CD4-positive, alpha-beta T cell treated with Interleukin-21 for 1 hour (primary cell): ENCODE data around the gene PTPRO.
"Not testable (repeated sequence)": the region's sequence is repeated elsewhere in the genome, so short reads cannot be mapped to it uniquely, and the experiment has no call there.

Experiments
- DNase-seq: peaks from one replicate; pipeline ENCODE4 v3.0.0-alpha.2; 2020

The PTPRO gene

DNA sequence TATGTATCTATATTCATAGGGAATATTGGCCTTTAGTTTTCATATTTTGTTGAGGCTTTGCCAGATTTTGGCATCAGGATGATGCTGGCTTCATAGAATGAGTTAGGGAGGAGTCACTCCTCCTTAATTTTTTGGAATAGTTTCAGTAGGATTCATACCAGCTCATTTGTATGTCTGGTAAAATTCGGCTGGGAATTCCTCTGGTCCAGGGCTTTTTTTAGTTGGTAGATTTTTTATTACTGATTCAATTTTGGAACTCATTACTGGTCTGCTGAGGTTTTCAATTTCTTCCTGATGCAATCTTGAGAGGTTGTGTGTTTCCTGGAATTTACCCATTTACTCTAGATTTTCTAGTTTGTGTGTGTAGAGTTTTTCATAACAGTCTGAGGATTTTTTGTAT, 291.7 kb downstream of the PTPRO start:
- DNase-seq = no peak

DNA sequence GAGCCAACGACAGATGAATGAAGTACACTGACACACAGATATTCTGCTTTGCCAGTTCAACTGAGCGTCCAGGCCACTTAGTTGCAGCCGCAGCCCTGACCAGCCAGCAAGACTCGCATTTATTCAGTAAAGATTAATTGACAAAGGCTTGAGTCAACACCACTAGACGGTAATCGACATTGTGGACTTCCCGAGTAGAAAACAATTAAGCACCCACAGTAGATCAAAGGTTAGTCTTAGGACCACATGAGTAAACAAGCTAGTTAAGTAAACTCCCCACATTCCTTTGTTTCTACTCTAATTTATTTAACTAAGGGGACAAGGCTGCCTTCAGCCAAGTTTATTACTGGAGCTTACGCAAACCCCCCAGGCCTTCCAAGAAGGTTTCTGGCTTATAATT, 294.2 kb downstream of the PTPRO start:
- DNase-seq = not testable (repeated sequence)

DNA sequence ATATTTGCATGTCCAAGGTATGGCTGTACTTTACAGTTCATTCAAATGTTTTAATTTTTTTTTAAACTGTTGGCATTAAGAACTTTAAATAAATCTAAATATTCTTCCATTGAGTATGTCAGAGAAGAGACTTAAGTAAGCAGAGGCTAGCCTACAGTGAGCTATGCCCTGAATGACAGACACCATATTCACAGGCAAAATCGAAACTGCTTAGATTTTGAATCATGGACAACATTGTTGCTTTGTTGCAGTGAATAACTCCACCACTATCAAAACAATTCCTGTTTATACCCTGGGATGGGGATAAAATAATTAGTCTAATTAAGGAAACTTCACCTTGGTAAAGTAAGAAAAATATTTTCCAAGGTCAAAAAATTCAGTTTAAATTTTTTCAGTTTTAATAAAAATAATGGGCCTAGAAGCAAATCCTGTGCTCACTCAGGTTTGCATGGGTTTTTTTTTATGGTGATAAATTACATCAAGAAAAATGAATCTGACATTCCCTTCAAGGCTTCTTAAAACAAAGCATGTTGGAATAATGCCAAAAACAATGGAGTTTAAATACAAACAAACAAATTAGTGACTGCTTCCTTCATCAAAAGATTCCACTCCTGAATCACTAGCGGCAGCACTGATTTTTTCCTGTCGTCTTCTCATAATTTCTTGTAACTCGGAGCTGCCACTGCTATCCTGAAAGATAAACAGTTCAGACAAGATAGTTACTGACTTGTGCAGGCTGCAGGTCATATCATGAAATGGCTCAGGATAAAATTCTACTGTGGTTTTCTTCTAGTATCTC, 298.6 kb downstream of the PTPRO start:
- no peak for DNase-seq

DNA sequence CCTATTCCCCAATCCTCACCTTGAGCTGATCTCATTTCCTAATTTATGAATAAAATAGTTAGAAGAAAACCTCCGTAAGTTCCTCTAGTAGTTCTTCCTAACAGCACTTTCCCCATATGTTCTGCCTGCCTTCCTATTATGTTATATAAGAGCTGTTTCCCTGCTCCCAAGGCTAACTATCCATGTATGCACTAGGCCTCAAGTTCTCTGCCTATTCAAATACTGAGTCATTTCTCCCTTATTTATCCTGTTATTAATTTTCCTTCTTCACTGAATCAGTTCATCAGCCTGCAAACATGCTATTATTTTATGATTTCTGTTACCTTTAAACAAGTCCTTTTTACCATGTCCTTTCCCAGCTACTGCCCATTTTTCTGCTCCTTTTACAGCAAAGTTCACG, 302.8 kb downstream of the PTPRO start:
- no peak for DNase-seq

DNA sequence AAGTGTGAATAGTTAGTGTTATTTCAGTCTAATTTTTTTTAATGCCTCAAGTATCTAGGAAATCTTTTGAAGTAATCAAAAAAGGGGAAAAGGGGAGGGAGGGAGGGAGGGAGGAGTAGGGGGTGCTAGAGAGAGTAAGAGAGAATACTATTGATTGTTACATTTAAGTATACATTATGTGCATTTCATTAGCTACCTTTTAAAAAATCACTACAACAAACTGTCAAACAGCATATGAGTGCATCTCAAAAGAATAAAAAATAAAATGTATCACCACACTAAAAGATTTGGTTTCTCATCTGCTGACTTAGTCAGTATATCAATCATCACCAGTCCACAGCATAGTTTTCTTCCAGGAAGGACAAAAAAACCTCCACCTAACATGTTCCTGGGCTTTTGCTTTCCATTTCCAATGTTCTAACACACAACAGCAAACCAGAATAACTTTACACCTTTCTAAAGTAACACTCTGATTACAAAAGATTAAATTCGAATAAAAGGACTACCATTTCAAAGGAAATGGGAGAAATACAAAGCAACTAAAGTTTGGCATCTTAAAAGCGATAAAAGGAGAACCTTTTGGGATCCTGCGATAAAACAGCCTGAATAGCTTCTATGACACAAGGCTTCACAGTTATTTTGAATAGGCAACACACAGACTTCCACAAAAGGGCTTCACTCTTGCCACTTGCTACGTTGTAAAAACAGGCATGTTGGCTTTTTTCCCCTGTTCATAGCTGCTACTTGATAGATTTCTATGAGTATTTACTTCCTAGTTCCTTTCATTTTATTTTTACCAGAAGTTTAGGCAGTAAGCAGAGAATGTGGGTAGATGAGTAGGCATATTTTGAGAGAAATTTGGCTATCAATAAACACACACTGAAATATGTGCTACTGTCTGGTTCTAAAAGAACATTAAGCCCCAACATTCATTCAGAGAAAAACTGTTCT, 306.0 kb downstream of the PTPRO start:
- DNase-seq = no peak

DNA sequence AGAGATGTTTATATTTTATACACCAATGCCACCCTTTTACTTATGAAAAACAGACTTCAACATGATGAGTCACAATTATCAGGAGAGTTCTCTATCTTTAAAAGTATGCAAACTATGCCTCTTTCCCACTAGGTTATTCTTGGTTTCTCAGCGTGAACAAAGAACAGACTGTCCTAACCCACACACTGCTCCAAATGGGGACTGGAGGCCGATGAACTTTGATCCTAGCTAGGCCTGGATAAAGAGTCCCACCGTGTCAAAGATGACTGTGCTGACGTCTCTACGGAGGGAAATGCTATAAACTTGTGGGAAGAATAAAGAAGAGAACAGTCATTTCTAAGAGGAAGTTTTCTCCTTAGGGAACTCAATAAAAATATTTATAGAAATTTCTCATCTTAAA, 306.8 kb downstream of the PTPRO start:
- no peak for DNase-seq

DNA sequence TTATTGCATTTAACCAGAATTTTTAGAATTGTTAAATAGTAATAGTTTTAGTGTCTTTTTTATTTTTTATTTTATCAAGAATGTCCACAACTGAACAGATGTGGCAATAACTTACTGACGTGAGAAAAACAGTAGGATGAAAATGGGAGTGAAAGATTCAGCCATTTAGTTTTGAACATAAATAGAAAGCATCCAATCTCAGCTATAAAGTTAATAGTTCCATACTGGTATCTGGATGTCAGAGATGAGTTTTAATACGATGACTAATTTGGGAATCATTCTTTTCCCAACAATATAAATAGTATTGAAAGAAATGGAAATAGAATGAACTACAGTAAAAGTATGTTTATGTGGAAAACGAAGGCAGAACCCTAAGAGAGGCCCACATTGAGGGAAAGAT, 307.5 kb downstream of the PTPRO start:
- no peak for DNase-seq

DNA sequence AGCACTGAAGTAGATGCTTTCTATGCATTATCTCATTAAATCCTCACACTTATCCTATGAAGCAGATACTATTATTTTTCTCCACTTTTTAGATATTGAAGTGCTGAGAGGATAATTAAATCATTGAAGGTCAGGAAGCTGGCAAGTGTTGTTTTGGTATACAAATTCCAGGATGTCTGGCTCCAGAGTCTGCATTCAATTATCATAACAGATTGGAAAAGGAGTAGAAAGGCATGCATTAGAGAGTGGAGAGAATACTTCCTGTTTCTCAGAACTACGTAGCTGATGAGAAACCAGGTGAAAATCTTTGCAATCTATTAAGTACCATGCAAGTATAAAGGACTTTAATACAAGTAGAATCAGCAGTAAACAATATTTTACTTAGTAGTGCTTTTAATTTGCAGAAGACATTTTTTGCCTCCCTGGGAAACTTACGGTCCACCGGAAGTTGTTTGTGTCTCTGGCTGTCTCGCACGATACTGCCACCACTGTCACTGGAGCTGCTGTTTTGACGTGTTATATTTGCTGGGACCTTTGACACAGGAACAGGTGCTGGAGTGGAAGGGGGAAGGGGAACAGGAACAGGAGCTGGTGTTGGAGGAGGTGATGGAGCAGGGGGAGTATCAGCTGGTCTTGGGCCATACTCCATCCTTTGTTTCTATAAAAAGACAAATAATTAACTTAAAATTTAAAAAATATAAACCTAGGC, 308.9 kb downstream of the PTPRO start:
- no peak for DNase-seq

DNA sequence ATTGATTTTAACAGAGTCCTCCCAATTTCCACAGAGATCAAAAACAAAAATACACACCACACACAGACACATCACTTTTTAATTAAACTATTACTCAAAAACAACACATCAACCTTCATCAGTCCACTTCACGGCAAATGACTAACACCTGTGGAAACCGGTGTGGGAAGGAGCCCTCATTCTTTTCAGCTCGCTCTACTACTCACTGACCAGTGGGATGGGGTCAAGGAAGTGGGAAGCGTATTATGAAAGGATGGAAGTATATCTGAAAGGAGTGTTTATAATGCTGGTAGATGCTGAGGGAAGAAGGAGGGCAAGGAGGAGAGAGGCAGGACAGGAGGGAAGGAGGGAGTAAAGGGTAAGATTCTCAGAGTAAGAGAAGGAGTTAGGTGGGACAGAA, 310.4 kb downstream of the PTPRO start:
- no peak for DNase-seq

DNA sequence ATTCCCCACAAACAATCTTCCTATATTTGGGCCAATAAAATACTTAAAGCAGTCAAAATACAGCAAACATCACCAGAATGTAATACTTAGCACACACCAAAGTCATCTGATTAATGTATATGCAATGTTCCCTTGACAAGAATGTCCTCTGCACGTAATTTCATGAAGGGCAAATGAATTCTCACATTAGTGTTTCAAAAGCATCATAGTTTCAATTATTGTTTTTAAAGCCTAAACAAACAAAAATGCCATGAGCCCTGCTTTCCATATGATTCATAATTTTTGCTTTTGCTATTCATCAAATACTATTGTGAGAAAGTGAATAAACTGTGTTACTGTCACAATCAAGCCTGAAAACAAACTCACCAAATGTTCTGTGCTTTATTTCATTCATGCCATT, 310.9 kb downstream of the PTPRO start:
- no peak for DNase-seq

DNA sequence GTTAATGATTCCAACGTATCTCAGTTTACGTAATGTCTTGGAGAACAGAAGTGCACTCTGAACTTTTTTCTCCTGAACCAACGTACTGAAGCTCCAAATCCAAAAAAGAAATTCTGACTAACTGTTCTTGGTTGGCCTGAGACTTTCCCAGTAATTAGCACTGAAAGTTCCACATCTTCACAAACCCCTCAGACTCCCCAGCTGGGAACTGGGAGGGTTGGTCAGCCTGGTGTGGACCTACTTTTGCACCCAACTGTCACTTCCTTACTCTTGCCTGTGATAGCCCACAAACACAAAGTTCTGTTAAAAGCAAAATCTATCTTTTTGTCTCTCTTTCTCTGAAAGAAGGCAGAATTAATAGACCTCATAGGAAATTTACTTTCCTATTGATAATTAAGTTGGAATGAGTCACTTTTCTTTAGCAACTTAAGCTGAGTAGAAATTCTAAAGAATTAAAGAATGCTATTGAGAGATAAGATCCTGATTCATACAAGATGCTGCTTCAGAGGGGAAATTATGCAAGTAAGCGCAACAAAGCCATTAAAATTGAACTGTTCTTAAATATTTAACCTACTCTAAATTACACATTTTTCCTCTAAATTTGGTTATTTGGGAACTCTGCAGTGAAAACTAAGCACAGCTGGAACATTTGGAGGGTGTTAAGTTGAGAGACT, 311.8 kb downstream of the PTPRO start:
- DNase-seq = no peak

DNA sequence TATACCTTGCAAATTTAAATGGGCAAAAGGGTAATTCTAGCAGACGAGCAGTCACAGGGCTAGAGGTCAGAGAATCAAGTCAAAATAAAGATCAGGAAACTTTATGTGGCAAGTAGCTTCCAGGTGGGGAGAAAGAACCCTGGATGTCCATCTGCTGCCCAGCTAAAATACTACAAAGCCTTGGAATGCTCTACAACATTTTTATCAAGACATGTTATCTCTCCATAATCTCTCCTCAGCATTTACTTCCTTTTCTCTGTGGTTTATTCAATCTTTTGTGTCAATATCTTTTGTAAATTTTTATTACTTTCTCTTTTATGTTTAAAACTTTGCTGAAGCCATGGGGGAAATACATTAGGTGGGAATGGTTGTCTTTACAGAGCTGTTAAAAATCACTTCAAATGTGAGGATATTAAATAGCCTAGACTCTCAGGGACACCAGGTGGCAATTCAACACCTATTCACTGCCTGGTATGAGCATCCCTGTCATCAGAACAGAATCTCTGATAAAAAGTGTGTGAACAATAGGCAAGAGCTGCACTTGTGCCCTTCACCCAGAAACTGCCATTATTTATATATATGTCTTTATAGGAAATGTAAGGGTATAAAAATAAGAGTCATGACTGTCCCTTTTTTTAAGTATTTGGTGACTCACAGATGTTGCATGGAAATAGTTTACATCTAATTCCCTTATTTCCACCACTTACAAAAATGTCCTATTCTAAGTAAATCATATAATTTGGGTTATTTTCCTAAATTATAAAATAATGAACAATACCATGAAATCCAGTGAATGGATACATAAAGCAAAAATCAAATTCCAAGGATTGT, 314.0 kb downstream of the PTPRO start:
- no peak for DNase-seq

DNA sequence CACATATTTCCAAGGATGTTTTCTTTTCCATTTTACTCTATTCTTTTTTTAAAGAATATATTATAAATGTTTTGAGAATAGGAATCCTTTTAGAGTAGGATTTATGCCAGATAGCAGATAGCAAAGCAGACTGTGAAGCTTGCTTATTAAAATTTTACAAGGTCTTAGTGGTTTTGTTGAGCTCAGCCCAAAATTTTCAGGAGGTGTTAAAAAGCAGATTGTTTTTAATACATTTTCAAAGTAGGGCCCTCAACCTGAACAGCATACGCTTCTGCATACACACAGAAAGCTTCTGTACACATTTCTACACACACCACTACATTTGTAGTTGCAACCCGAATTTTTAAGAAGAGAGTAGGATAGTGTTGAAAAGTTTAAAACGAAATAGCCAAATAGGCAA, 315.9 kb downstream of the PTPRO start:
- no peak for DNase-seq

DNA sequence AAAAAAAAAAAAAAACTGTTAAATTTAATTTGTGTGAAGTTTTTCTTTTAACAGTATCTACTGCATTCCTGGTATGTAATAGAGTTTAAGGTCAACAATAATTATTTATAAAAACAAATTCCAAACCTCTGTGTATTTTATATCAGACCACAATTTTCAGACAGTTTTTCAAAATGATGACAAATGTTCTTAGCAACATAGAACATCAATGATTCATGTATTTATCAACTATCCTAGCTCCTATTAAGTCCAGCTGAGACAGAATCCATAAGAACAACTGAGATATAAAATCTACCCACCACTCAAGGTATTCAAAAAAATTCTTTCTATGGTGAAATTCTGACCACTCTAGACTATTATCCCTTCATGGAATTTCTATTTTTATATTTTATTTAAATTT, 322.4 kb downstream of the PTPRO start:
- DNase-seq = no peak

DNA sequence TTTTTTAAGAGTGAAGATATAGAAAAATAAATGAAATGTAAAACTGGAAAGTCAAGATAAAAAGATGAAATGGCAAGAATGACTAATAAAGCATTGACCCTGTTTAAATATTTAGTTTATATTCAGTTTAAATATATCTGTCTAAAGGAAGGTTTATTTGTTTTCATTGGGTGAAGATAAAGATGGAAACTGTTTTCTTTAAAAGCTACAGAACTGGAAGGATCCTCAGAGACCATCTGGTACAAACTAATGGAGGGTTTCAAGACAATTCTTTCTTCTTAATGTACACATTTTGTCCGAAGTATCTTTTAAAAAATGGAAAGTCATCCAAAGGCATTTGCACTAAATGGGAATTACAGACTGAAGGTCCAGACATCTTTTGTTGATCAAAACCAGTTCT, 324.3 kb downstream of the PTPRO start:
- no peak for DNase-seq
